Smooth muscle cell of the brain vasculature (primary cell): ENCODE measurements around the gene SV2A.
A peak's percentile ranks its signal among the peaks of the same experiment; 100 is the strongest.
"Not testable (repeated sequence)": the region's sequence is repeated elsewhere in the genome, so short reads cannot be mapped to it uniquely, and the experiment has no call there.

ENCODE experiments used
- DNase-seq: peaks from one replicate; pipeline ENCODE4 v3.0.0-alpha.2; 2012; ENCODE audit warnings: low read depth, low spot score

SV2A gene

GRCh38 chr1:149917571-149918144, at the start of gene SV2A:
SV2A (minus strand) TSS chr1:149917844; CDS start chr1:149913840, 4,004 bp downstream.
- DNase-seq, result no peak

- DNase-seq, result no peak
Observed at GRCh38 chr1:149967041-149967440, 49.4 kb upstream of the SV2A start.

GRCh38 chr1:149966405-149966804, 48.8 kb upstream of the SV2A start:
- no peak for DNase-seq

GRCh38 chr1:149965440-149965839, 47.8 kb upstream of the SV2A start:
- no peak for DNase-seq

- DNase-seq, result no peak
Observed at GRCh38 chr1:149963358-149963757, 45.7 kb upstream of the SV2A start.

GRCh38 chr1:149962736-149963135, 45.1 kb upstream of the SV2A start:
- no peak for DNase-seq

- DNase-seq, result peak; percentile 50
Observed at GRCh38 chr1:149962039-149962647, 44.5 kb upstream of the SV2A start.

- DNase-seq, result not testable (repeated sequence)
Observed at GRCh38 chr1:149957548-149957947, 39.9 kb upstream of the SV2A start.

GRCh38 chr1:149949911-149950310, 32.3 kb upstream of the SV2A start:
- DNase-seq, result no peak

GRCh38 chr1:149945206-149945605, 27.6 kb upstream of the SV2A start:
- DNase-seq, result no peak

- DNase-seq, result no peak
Observed at GRCh38 chr1:149942885-149943284, 25.2 kb upstream of the SV2A start.

GRCh38 chr1:149942207-149942606, 24.6 kb upstream of the SV2A start:
- DNase-seq, result no peak

- DNase-seq, result no peak
Observed at GRCh38 chr1:149940427-149940826, 22.8 kb upstream of the SV2A start.

GRCh38 chr1:149938668-149939003, 21.0 kb upstream of the SV2A start:
- DNase-seq, result not testable (repeated sequence)

- no peak for DNase-seq
Observed at GRCh38 chr1:149937759-149938158, 20.1 kb upstream of the SV2A start.

- DNase-seq, result no peak
Observed at GRCh38 chr1:149936992-149937705, 19.5 kb upstream of the SV2A start.

- no peak for DNase-seq
Observed at GRCh38 chr1:149936170-149936991, 18.7 kb upstream of the SV2A start, which contains the start of gene MTMR11. MTMR11 (minus strand) TSS chr1:149936879; CDS start chr1:149936647, 232 bp downstream.

GRCh38 chr1:149934356-149934755, 16.7 kb upstream of the SV2A start:
- DNase-seq, result no peak

GRCh38 chr1:149933208-149933607, 15.6 kb upstream of the SV2A start:
- DNase-seq, result no peak

- no peak for DNase-seq
Observed at GRCh38 chr1:149932474-149932873, 14.8 kb upstream of the SV2A start.

- DNase-seq, result no peak
Observed at GRCh38 chr1:149931212-149931790, 13.7 kb upstream of the SV2A start.

- DNase-seq, result no peak
Observed at GRCh38 chr1:149929856-149930255, 12.2 kb upstream of the SV2A start.
